WTC11 (cell line): Measurements from ENCODE around the gene CALCB. TPM values are rescaled to one million over a fixed set of nuclear protein-coding genes. Genes with fewer than 3 reads are reported as not detected.

Experiments
- ATAC-seq: fragments of 200-7000 bp; cut with Tn5 transposase; 2 replicates; pipeline ENCODE4 v1.10.0; 2021; ENCODE audit warnings: mild to moderate bottlenecking, moderate library complexity
- CTCF ChIA-PET: fragments of 300-600 bp; sonication (Branson Sonifier 250); formaldehyde crosslinking; loops from one replicate; lab custom pipeline; 2021; ENCODE audit warnings: antibody characterized with exemption; lab: Charles Lee
- POLR2A ChIA-PET: fragments of 350-600 bp; sonication (Branson Sonifier 250); formaldehyde crosslinking; loops from one replicate; lab custom pipeline; 2021; ENCODE audit warnings: antibody characterized with exemption; lab: Charles Lee
- DNase-seq: peaks from one replicate; pipeline ENCODE4 v3.0.0; 2021; ENCODE audit warnings: low spot score
- H3K27ac Mint-ChIP-seq: 2 replicates; pipeline ENCODE4 v1.8.0; 2021; ENCODE audit warnings: mixed read lengths
- H3K27me3 Mint-ChIP-seq: 2 replicates; pipeline ENCODE4 v1.8.0; 2021; ENCODE audit warnings: low read depth, mild to moderate bottlenecking, moderate library complexity, mixed read lengths
- H3K36me3 Mint-ChIP-seq: 2 replicates; pipeline ENCODE4 v1.8.0; 2021; ENCODE audit warnings: mixed read lengths
- H3K4me1 Mint-ChIP-seq: 2 replicates; pipeline ENCODE4 v1.8.0; 2022; ENCODE audit warnings: mixed read lengths
- H3K4me3 Mint-ChIP-seq: 2 replicates; pipeline ENCODE4 v1.8.0; 2021; ENCODE audit warnings: mild to moderate bottlenecking, moderate library complexity, mixed read lengths
- H3K9me3 Mint-ChIP-seq: 2 replicates; pipeline ENCODE4 v1.8.0; 2021; ENCODE audit warnings: mixed read lengths
- ARID4B ChIP-seq: sonication (generic); formaldehyde crosslinking; IDR thresholded peaks from 2 replicates; pipeline ENCODE4 v1.8.0; 2023; ENCODE audit warnings: missing genetic modification reagents, mild to moderate bottlenecking, borderline replicate concordance
- ATF3 ChIP-seq: sonication (generic); formaldehyde crosslinking; conservative IDR thresholded peaks from 2 replicates; pipeline ENCODE4 v1.8.1; 2022; ENCODE audit warnings: mild to moderate bottlenecking, missing genetic modification reagents
- CREB1 ChIP-seq: sonication (generic); formaldehyde crosslinking; IDR thresholded peaks from 2 replicates; pipeline ENCODE4 v1.8.0; 2023; ENCODE audit warnings: mild to moderate bottlenecking, missing genetic modification reagents
- E2F5 ChIP-seq: sonication (generic); formaldehyde crosslinking; IDR thresholded peaks from 2 replicates; pipeline ENCODE4 v1.8.1; 2022; ENCODE audit warnings: mild to moderate bottlenecking, moderate library complexity, missing genetic modification reagents
- FOXP1 ChIP-seq: sonication (generic); formaldehyde crosslinking; IDR thresholded peaks from 2 replicates; pipeline ENCODE4 v1.8.0; 2022; ENCODE audit warnings: missing genetic modification reagents, mild to moderate bottlenecking, moderate library complexity, borderline replicate concordance
- GRHL2 ChIP-seq: fragments of 250-450 bp; sonication (Bioruptor Pico); IDR thresholded peaks from 2 replicates; pipeline ENCODE4 v1.8.0; 2022; ENCODE audit warnings: mild to moderate bottlenecking, moderate library complexity; ENCODE audit not compliant: insufficient replicate concordance, severe bottlenecking
- NR3C1 ChIP-seq: sonication (generic); formaldehyde crosslinking; conservative IDR thresholded peaks from 2 replicates; pipeline ENCODE4 v1.8.1; 2023; ENCODE audit warnings: low read depth, mild to moderate bottlenecking, missing genetic modification reagents
- PRDM15 ChIP-seq: sonication (generic); formaldehyde crosslinking; IDR thresholded peaks from 2 replicates; pipeline ENCODE4 v1.8.0; 2022; ENCODE audit warnings: missing genetic modification reagents
- SMAD4 ChIP-seq: sonication (generic); formaldehyde crosslinking; IDR thresholded peaks from 2 replicates; pipeline ENCODE4 v1.8.0; 2022; ENCODE audit warnings: mild to moderate bottlenecking, missing genetic modification reagents
- SP1 ChIP-seq: sonication (generic); formaldehyde crosslinking; conservative IDR thresholded peaks from 2 replicates; pipeline ENCODE4 v1.8.1; 2022; ENCODE audit warnings: missing genetic modification reagents
- USF2 ChIP-seq: sonication (generic); formaldehyde crosslinking; IDR thresholded peaks from 2 replicates; pipeline ENCODE4 v1.8.1; 2023; ENCODE audit warnings: mild to moderate bottlenecking, missing genetic modification reagents, moderate library complexity
- ZBTB21 ChIP-seq: sonication (generic); formaldehyde crosslinking; IDR thresholded peaks from 2 replicates; pipeline ENCODE4 v1.8.1; 2023; ENCODE audit warnings: mild to moderate bottlenecking, missing genetic modification reagents, borderline replicate concordance
- ZNF219 ChIP-seq: sonication (generic); formaldehyde crosslinking; IDR thresholded peaks from 2 replicates; pipeline ENCODE4 v1.8.0; 2023; ENCODE audit warnings: missing genetic modification reagents, mild to moderate bottlenecking, borderline replicate concordance
- ZNF281 ChIP-seq: sonication (generic); formaldehyde crosslinking; IDR thresholded peaks from 2 replicates; pipeline ENCODE4 v1.8.0; 2023; ENCODE audit warnings: mild to moderate bottlenecking, missing genetic modification reagents
- ZNF416 ChIP-seq: fragments of 250-450 bp; sonication (Bioruptor Pico); IDR thresholded peaks from 2 replicates; pipeline ENCODE4 v1.9.0; 2021; ENCODE audit warnings: mild to moderate bottlenecking, inconsistent platforms
- ZNF671 ChIP-seq: fragments of 250-450 bp; sonication (Bioruptor Pico); IDR thresholded peaks from 2 replicates; pipeline ENCODE4 v1.8.0; 2021; ENCODE audit warnings: mild to moderate bottlenecking
- total RNA-seq: library from RNA; stranded (reverse); gene quantifications from 3 replicates; pipeline ENCODE4 v1.2.3, GENCODE V29; 2021

The CALCB gene
- total RNA-seq, 1 experiment from 2014 or later, result 3.2 TPM

- H3K27me3 Mint-ChIP-seq, result peaks cover 60% of the 10 kb centered on the region
- ChIA-PET CTCF (interaction anchor here (0.6 to 6.0 kb wide), 11 partner anchors 33 to 1980 kb away, joined by 3 to 157 read pairs (median 5); no protein-coding TSS in a partner anchor), POLR2A (interaction anchor here (0.7 kb wide), 1 partner anchor 27 kb away, joined by 3 read pairs; no protein-coding TSS in a partner anchor)
- peaks cover 23% of the 10 kb centered on the region for H3K4me1 Mint-ChIP-seq
- H3K9me3 Mint-ChIP-seq, result peaks cover 26% of the 10 kb centered on the region
- peaks cover 23% of the 10 kb centered on the region for H3K36me3 Mint-ChIP-seq
- ATAC-seq, result no peak
- no peak overlapping the region for H3K27ac Mint-ChIP-seq
- TF ChIP-seq ZBTB21 (CRISPR knock-in tag), result no peak
- DNase-seq, result no peak
- peak overlapping the region; percentile 38 for H3K4me3 Mint-ChIP-seq
Measured at GRCh38 chr11:15072551-15073143, 746 bp upstream of the CALCB start.

- Mint-ChIP-seq H3K4me1 (peaks cover 17% of the 10 kb centered on the region), H3K27me3 (peaks cover 51% of the 10 kb centered on the region), H3K36me3 (peaks cover 8% of the 10 kb centered on the region), H3K9me3 (peaks cover 8% of the 10 kb centered on the region), H3K27ac (no peak overlapping the region), H3K4me3 (peak overlapping the region; percentile 78)
- ChIA-PET POLR2A (no interaction called here), CTCF (interaction anchor here (0.5 to 6.0 kb wide), 60 partner anchors 16 to 1987 kb away, joined by 3 to 157 read pairs (median 4); partner anchors contain the start of genes CYP2R1 and INSC)
- peak; percentile 91 for ATAC-seq
- DNase-seq, result peak; percentile 97
- peak; percentile 64 for TF ChIP-seq USF2
- TF ChIP-seq ZNF281, result no peak
- no peak for TF ChIP-seq ATF3 (CRISPR knock-in tag)
- TF ChIP-seq PRDM15 (CRISPR knock-in tag), result no peak
- no peak; the same call in 1 of the 2 replicates for TF ChIP-seq FOXP1 (CRISPR knock-in tag)
- no peak for TF ChIP-seq ZNF416 (CRISPR knock-in tag)
- TF ChIP-seq ZNF219, result 0 out of 2 replicates have a peak, but pooled peaks have one; percentile 14
- TF ChIP-seq SMAD4, result 0 out of 2 replicates have a peak, but pooled peaks have one; percentile 54
- TF ChIP-seq E2F5, result no peak
- TF ChIP-seq ZNF671, result no peak
- TF ChIP-seq SP1 (CRISPR knock-in tag), result peak; percentile 19; the same call in 1 of the 2 replicates
- TF ChIP-seq ARID4B, result 0 out of 2 replicates have a peak, but pooled peaks have one; percentile 13
- 0 out of 2 replicates have a peak, but pooled peaks have one; percentile 12 for TF ChIP-seq NR3C1 (CRISPR knock-in tag)
- TF ChIP-seq CREB1, result no peak; the same call in 1 of the 2 replicates
- no peak for TF ChIP-seq GRHL2
Measured at GRCh38 chr11:15074206-15075161, 1.1 kb downstream of the CALCB start.
